Retinal pigment epithelial cell (primary cell): ENCODE data around the gene CLEC12A.

Source experiments
- DNase-seq: peaks from one replicate; pipeline ENCODE4 v3.0.0-alpha.2; 2010; ENCODE audit warnings: low read depth
- H3K4me3 ChIP-seq: 2 replicates; pipeline ENCODE4 v1.5.1; 2011; ENCODE audit warnings: mild to moderate bottlenecking, low read length, control low read depth, moderate library complexity
- CTCF ChIP-seq: conservative IDR thresholded peaks from 2 replicates; pipeline ENCODE4 v1.5.1; 2011; ENCODE audit warnings: low read depth, low read length, control low read depth, inconsistent platforms

The CLEC12A gene

GRCh38 chr12:9971181-9971580 lies at the start of gene CLEC12A:
TSS of gene CLEC12A (plus strand) at chr12:9971409. CDS start at chr12:9971597, 188 bp downstream.
- H3K4me3 ChIP-seq: no peak within 1 kb of the TSS
- no peak for TF ChIP-seq CTCF
- no peak for DNase-seq

- TF ChIP-seq CTCF: no peak
- H3K4me3 ChIP-seq: no peak overlapping the region
- no peak for DNase-seq
These were observed 48.8 kb upstream of the CLEC12A start for GRCh38 chr12:9922429-9922828.

- peak; percentile 54 for TF ChIP-seq CTCF
- H3K4me3 ChIP-seq: no peak overlapping the region
- DNase-seq: peak; percentile 2
These were observed 45.4 kb upstream of the CLEC12A start for GRCh38 chr12:9925705-9926393.

- no peak for DNase-seq
- H3K4me3 ChIP-seq: no peak overlapping the region
- TF ChIP-seq CTCF: no peak
These were observed 44.3 kb upstream of the CLEC12A start for GRCh38 chr12:9926876-9927275.

GRCh38 chr12:9928607-9929006 lies 42.6 kb upstream of the CLEC12A start:
- TF ChIP-seq CTCF: no peak

GRCh38 chr12:9931245-9931644 lies 40.0 kb upstream of the CLEC12A start:
- no peak overlapping the region for H3K4me3 ChIP-seq
- TF ChIP-seq CTCF: no peak
- no peak for DNase-seq

More at GRCh38 chr12:9928607-9929006, 42.6 kb upstream of the CLEC12A start:
- no peak overlapping the region for H3K4me3 ChIP-seq
- no peak for DNase-seq

- no peak for TF ChIP-seq CTCF
- no peak within 1 kb of the TSS for H3K4me3 ChIP-seq
- DNase-seq: no peak
These were observed 38.9 kb upstream of the CLEC12A start, which contains the start of gene CLEC2A for GRCh38 chr12:9932270-9932669. TSS of gene CLEC2A (minus strand) at chr12:9932370. CDS start at chr12:9932329, 41 bp downstream.
